ENCODE data around the gene TGM6.

The TGM6 gene

GRCh38 chr20:2380601-2381000 is at the start of gene TGM6:
TSS of gene TGM6 (plus strand) at chr20:2380901. CDS start at chr20:2380969, 68 bp downstream.
- no peak for DNase-seq (ENCODE audit: low read depth in 2 of 2)

GRCh38 chr20:2331106-2331505 is 49.6 kb upstream of the TGM6 start:
- no peak for DNase-seq (ENCODE audit: low read depth in 2 of 2)

- no peak for DNase-seq (ENCODE audit: low read depth in 2 of 2)
These were observed 48.7 kb upstream of the TGM6 start for GRCh38 chr20:2331901-2332565.

- DNase-seq (ENCODE audit: low read depth in 2 of 2): no peak
These were observed 48.0 kb upstream of the TGM6 start for GRCh38 chr20:2332711-2333110.

GRCh38 chr20:2333821-2334220 is 46.9 kb upstream of the TGM6 start:
- DNase-seq (ENCODE audit: low read depth in 2 of 2): no peak

- no peak for DNase-seq (ENCODE audit: low read depth in 2 of 2)
These were observed 45.4 kb upstream of the TGM6 start for GRCh38 chr20:2335096-2335870.

GRCh38 chr20:2336471-2336870 is 44.2 kb upstream of the TGM6 start:
- DNase-seq (ENCODE audit: low read depth in 2 of 2): no peak

- no peak for DNase-seq (ENCODE audit: low read depth in 2 of 2)
These were observed 43.6 kb upstream of the TGM6 start for GRCh38 chr20:2337142-2337541.

GRCh38 chr20:2338411-2339066 is 42.2 kb upstream of the TGM6 start:
- no peak for DNase-seq (ENCODE audit: low read depth in 2 of 2)

- no peak for DNase-seq (ENCODE audit: low read depth in 2 of 2)
These were observed 40.6 kb upstream of the TGM6 start for GRCh38 chr20:2340136-2340535.

GRCh38 chr20:2340823-2341222 is 39.9 kb upstream of the TGM6 start:
- no peak for DNase-seq (ENCODE audit: low read depth in 2 of 2)

- DNase-seq (ENCODE audit: low read depth in 2 of 2): no peak
These were observed 39.4 kb upstream of the TGM6 start for GRCh38 chr20:2341336-2341735.

GRCh38 chr20:2342243-2342642 is 38.5 kb upstream of the TGM6 start:
- DNase-seq (ENCODE audit: low read depth in 2 of 2): no peak

- DNase-seq (ENCODE audit: low read depth in 2 of 2): no peak
These were observed 34.5 kb upstream of the TGM6 start for GRCh38 chr20:2346188-2346587.

- no peak for DNase-seq (ENCODE audit: low read depth in 2 of 2)
These were observed 32.4 kb upstream of the TGM6 start for GRCh38 chr20:2348336-2348735.

GRCh38 chr20:2349801-2350200 is 30.9 kb upstream of the TGM6 start:
- DNase-seq (ENCODE audit: low read depth in 2 of 2): no peak

GRCh38 chr20:2350606-2351005 is 30.1 kb upstream of the TGM6 start:
- DNase-seq (ENCODE audit: low read depth in 2 of 2): no peak

GRCh38 chr20:2353231-2353630 is 27.5 kb upstream of the TGM6 start:
- no peak for DNase-seq (ENCODE audit: low read depth in 2 of 2)

- no peak for DNase-seq (ENCODE audit: low read depth in 2 of 2)
These were observed 23.6 kb upstream of the TGM6 start for GRCh38 chr20:2357114-2357513.

- DNase-seq (ENCODE audit: low read depth in 2 of 2): no peak
These were observed 22.7 kb upstream of the TGM6 start for GRCh38 chr20:2358006-2358405.

GRCh38 chr20:2361035-2361593 is 19.6 kb upstream of the TGM6 start:
- DNase-seq (ENCODE audit: low read depth in 2 of 2): no peak

GRCh38 chr20:2363187-2363586 is 17.5 kb upstream of the TGM6 start:
- no peak for DNase-seq (ENCODE audit: low read depth in 2 of 2)

- no peak for DNase-seq (ENCODE audit: low read depth in 2 of 2)
These were observed 17.1 kb upstream of the TGM6 start for GRCh38 chr20:2363587-2363986.
